Measurements from ENCODE around the gene EHHADH.

DNA sequence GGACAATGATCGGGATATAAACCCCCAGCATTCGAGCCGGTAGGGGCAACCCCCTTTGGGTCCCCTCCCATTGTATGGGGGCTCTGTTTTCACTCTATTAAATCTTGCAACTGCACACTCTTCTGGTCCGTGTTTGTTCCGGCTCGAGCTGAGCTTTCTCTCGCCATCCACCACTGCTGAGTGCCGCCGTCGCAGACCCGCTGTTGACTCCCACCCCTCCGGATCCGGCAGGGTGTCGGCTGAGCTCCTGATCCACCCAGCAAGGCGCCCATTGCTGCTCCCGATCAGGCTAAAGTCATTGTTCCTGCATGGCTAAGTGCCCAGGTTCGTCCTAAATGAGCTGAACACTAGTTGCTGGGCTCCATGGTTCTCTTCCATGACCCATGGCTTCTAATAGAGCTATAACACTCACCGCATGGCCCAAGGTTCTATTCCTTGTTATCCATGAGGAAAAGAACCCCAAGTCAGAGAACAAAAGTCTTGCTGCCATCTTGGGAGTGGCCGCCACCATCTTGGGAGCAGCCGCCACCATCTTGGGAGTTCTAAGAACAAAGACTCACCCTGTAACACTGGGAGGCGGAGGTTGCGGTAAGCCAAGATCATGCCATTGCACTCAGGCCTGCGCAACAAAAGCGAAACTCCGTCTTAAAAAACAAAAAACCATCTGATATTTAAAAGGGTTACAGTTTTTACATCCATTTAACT lies 11.2 kb upstream of the EHHADH start:
- TF ChIP-seq CTCF (IDR thresholded peaks at IDR 0.05) (no peak), POLR2AphosphoS5 (IDR thresholded peaks at IDR 0.05) (no peak), EP300 (IDR thresholded peaks at IDR 0.05) (no peak), POLR2A (IDR thresholded peaks at IDR 0.05) (no peak)
